ENCODE results near the gene RSRC1. TPM values are rescaled to one million over a fixed set of nuclear protein-coding genes. Genes with fewer than 3 reads are reported as not detected.

RSRC1 gene
- total and polyA plus RNA-seq, 2 of the 8 experiments (the other 6 are each of a cell fraction or from before 2014, with no cell fraction given): 2.0 to 27.9 TPM

DNA sequence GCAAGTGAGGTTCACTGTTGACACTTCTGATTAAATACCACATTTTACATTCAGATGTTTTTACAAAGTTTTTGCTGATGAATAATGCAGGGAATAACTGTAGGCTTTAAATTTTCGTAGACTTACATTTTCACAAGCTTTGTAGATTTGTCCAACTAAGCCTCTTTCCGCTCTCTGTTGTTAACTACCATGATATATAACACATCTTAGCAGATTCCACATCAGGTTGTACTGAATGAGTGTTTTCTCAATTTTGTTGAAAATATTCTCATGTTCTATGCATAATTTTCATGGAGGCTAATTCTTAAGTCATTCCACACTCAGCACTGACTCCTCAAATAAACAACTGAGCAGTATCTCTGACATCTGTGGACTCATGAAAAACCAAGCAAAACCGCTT is 168.3 kb downstream of the RSRC1 start:
- no peak overlapping the region for H2AK5ac ChIP-seq (ENCODE audit: low read depth, low read length)
- H3K4ac ChIP-seq (replicated peaks; ENCODE audit: insufficient read length, low read depth, low read length): no peak overlapping the region
- CTCF ChIA-PET (ENCODE audit: partially characterized antibody): interaction anchor here (0.9 kb wide), 1 partner anchor 35 kb away, joined by 3 read pairs; no protein-coding TSS in a partner anchor
- H3K23me2 ChIP-seq (ENCODE audit: low read depth, low read length): no peaks in the 10 kb centered on the region
- H3K79me1 ChIP-seq (ENCODE audit: low read depth, low read length): no peaks in the 10 kb centered on the region
- FAIRE-seq (no peak), DNase-seq (ENCODE audit: low read depth in 1 of 2, low spot score in 2 of 2) (no peak)
- no peaks in the 10 kb centered on the region for H3K36me3 ChIP-seq (ENCODE audit: control insufficient read depth in 2 of 4, insufficient read depth in 4 of 4, low read length in 3 of 4)
- H2BK20ac ChIP-seq (ENCODE audit: low read length): no peak overlapping the region
- H3K9ac ChIP-seq (replicated peaks in 1 of 4; ENCODE audit: extremely low read depth in 1 of 4, low read depth in 3 of 4, low read length in 3 of 4): no peak overlapping the region
- H4K91ac ChIP-seq (replicated peaks; ENCODE audit: insufficient read length, low read length): no peak overlapping the region
- H3K14ac ChIP-seq (ENCODE audit: insufficient read length): no peak overlapping the region
- H3K18ac ChIP-seq (ENCODE audit: extremely low read depth, low read length): no peak overlapping the region
- no peak overlapping the region for H2BK5ac ChIP-seq (ENCODE audit: low read depth, low read length)
- no peak overlapping the region for H3K27ac ChIP-seq (ENCODE audit: low read depth, low read length)
- H2AFZ ChIP-seq (ENCODE audit: low read length): no peak overlapping the region
- POLR2A ChIA-PET (ENCODE audit: partially characterized antibody): no interaction called here
- no peak overlapping the region for H4K5ac ChIP-seq (ENCODE audit: insufficient read length, low read depth, low read length)
- H4K20me1 ChIP-seq (replicated peaks in 1 of 2; ENCODE audit: control insufficient read depth in 1 of 2, insufficient read depth in 2 of 2, low read length in 2 of 2): no peaks in the 10 kb centered on the region
- H3K4me3 ChIP-seq (ENCODE audit: extremely low read depth in 1 of 4, insufficient read depth in 2 of 4, low read depth in 3 of 4, low read length in 4 of 4): no peak overlapping the region
- no peak overlapping the region for H3K4me2 ChIP-seq (ENCODE audit: insufficient read depth in 1 of 2, low read depth in 2 of 2, low read length in 2 of 2)
- H3K27me3 ChIP-seq (replicated peaks in 1 of 4; ENCODE audit: control insufficient read depth in 3 of 4, extremely low read depth in 1 of 4, insufficient read depth in 3 of 4, low read length in 3 of 4): no peaks in the 10 kb centered on the region
- no peak overlapping the region for H3K56ac ChIP-seq (replicated peaks; ENCODE audit: insufficient read length, low read depth, low read length)
- no peak overlapping the region for H2BK12ac ChIP-seq (ENCODE audit: low read depth, low read length)
- WGBS, 2 experiments (ENCODE audit: extremely low coverage in 1 of 2, insufficient coverage in 1 of 2, insufficient read length in 1 of 2, insufficient replicate concordance in 2 of 2, low coverage in 1 of 2, low lambda C conversion rate in 2 of 2, missing lambda C conversion rate in 1 of 2): 86% methylated on average over 3 of the region's 3 CpGs; no CpG with 5 or more reads in 1 of the 2 experiments
- no peaks in the 10 kb centered on the region for H3K79me2 ChIP-seq (ENCODE audit: control insufficient read depth in 1 of 2, insufficient read depth in 2 of 2, low read length in 2 of 2)
- H2BK15ac ChIP-seq (ENCODE audit: low read length): no peak overlapping the region
- H3K9me3 ChIP-seq (ENCODE audit: insufficient read depth in 2 of 2, low read depth in 1 of 2, low read length in 1 of 2): no peaks in the 10 kb centered on the region
- H3K4me1 ChIP-seq (replicated peaks in 1 of 4; ENCODE audit: control insufficient read depth in 3 of 4, insufficient read depth in 4 of 4, low read length in 3 of 4): no peaks in the 10 kb centered on the region
- no peak overlapping the region for H4K8ac ChIP-seq (ENCODE audit: extremely low read depth, insufficient read depth, low read length)
- no peak overlapping the region for H2BK120ac ChIP-seq (replicated peaks; ENCODE audit: low read depth, low read length)
- H3K23ac ChIP-seq (ENCODE audit: insufficient read length): no peak overlapping the region
- TF ChIP-seq NANOG (IDR thresholded peaks at IDR 0.05; ENCODE audit: insufficient read depth, low read depth, low read length, poor library complexity, severe bottlenecking): no peak
- TF ChIP-seq BRCA1 (IDR thresholded peaks at IDR 0.05; ENCODE audit: low read depth, low read length): no peak
- no peak for TF ChIP-seq TAF1 (IDR thresholded peaks at IDR 0.05; ENCODE audit: low read depth, low read length)
- no peak for TF ChIP-seq SIN3A (conservative IDR thresholded peaks at IDR 0.05 in 1 of 2, IDR thresholded peaks at IDR 0.05 in 1 of 2; ENCODE audit: low read depth in 1 of 2, low read length in 2 of 2)
- no peak for TF ChIP-seq KDM4A (IDR thresholded peaks at IDR 0.05; ENCODE audit: low read depth, low read length, severe bottlenecking)
- no peak for TF ChIP-seq RBBP5 (IDR thresholded peaks at IDR 0.05; ENCODE audit: borderline replicate concordance, low read depth, low read length)
- no peak for TF ChIP-seq NRF1 (IDR thresholded peaks at IDR 0.05; ENCODE audit: low read depth, low read length)
- no peak for TF ChIP-seq POLR2AphosphoS5 (IDR thresholded peaks at IDR 0.05; ENCODE audit: low read depth, low read length)
- TF ChIP-seq, protein P1, sequence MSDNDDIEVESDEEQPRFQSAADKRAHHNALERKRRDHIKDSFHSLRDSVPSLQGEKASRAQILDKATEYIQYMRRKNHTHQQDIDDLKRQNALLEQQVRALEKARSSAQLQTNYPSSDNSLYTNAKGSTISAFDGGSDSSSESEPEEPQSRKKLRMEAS (IDR thresholded peaks at IDR 0.05): no peak
- TF ChIP-seq, protein P2, sequence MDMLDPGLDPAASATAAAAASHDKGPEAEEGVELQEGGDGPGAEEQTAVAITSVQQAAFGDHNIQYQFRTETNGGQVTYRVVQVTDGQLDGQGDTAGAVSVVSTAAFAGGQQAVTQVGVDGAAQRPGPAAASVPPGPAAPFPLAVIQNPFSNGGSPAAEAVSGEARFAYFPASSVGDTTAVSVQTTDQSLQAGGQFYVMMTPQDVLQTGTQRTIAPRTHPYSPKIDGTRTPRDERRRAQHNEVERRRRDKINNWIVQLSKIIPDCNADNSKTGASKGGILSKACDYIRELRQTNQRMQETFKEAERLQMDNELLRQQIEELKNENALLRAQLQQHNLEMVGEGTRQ (IDR thresholded peaks at IDR 0.05; ENCODE audit: low read length): no peak
- no peak for TF ChIP-seq PHF8 (conservative IDR thresholded peaks at IDR 0.05; ENCODE audit: low read depth, low read length)
- no peak for TF ChIP-seq EGR1 (IDR thresholded peaks at IDR 0.05; ENCODE audit: borderline replicate concordance, low read depth, low read length)
- TF ChIP-seq SUZ12 (IDR thresholded peaks at IDR 0.05; ENCODE audit: low read length): no peak

Data from H1 (cell line).